SK-N-SH (cell line): ENCODE data around the gene CEACAM3. TPM values are rescaled to one million over a fixed set of nuclear protein-coding genes. Genes with fewer than 3 reads are reported as not detected.

ENCODE experiments used
- CTCF ChIA-PET: fragments of 300-600, 350-600 bp; formaldehyde crosslinking; extraction: SDS; loops from one replicate; lab custom pipeline; 2021; lab: Yijun Ruan, JAX
- POLR2A ChIA-PET: fragments of 350-600 bp; sonication (Branson Sonifier 250); formaldehyde crosslinking; extraction: SDS; loops from one replicate; lab custom pipeline; 2020; ENCODE audit warnings: antibody characterized with exemption, inconsistent platforms; lab: Yijun Ruan, JAX
- DNase-seq: peaks from one replicate; pipeline ENCODE4 v3.0.0; 2012
- H2AFZ ChIP-seq: fragments of 200-600 bp; sonication (generic); 2 replicates; pipeline ENCODE4 v1.8.1; 2016; ENCODE audit warnings: antibody characterized with exemption, mild to moderate bottlenecking, low read depth
- H3F3A ChIP-seq: fragments of 200-600 bp; sonication (generic); replicated peaks from 2 replicates; pipeline ENCODE3; 2016; ENCODE audit warnings: antibody characterized with exemption, mild to moderate bottlenecking; ENCODE audit not compliant: insufficient read depth
- H3K27ac ChIP-seq, 2 experiments: fragments of 200-500 bp in 1 of 2; fragments of 200-600 bp in 1 of 2; sonication (Bioruptor generic) in 1 of 2; sonication (generic), shearing (Covaris generic) in 1 of 2; 2 replicates each; pipeline versions ENCODE4 v1.5.1 to v1.6.1; 2014 to 2016; ENCODE audit warnings: low read depth in 2 of 2, inconsistent platforms in 1 of 2, low read length in 1 of 2, mild to moderate bottlenecking in 1 of 2, mixed read lengths in 1 of 2
- H3K27me3 ChIP-seq: fragments of 200-600 bp; sonication (generic), shearing (Covaris generic); 2 replicates; pipeline ENCODE4 v1.6.1; 2016; ENCODE audit warnings: mixed run types; ENCODE audit not compliant: insufficient read depth
- H3K36me3 ChIP-seq, 2 experiments: fragments of 200-500 bp in 1 of 2; fragments of 200-600 bp in 1 of 2; sonication (Bioruptor generic) in 1 of 2; sonication (generic) in 1 of 2; replicated peaks in 1 of 2; 2 replicates each; pipeline versions ENCODE3 to v1.5.1; 2014 to 2016; ENCODE audit warnings: low read length in 1 of 2, mild to moderate bottlenecking in 1 of 2; ENCODE audit not compliant: insufficient read depth in 2 of 2, control insufficient read depth in 1 of 2
- H3K4me1 ChIP-seq, 2 experiments: fragments of 200-500 bp in 1 of 2; fragments of 200-600 bp in 1 of 2; sonication (Bioruptor generic) in 1 of 2; sonication (generic), shearing (Covaris generic) in 1 of 2; 2 replicates each; pipeline versions ENCODE4 v1.5.1 to v1.6.1; 2014 to 2016; ENCODE audit warnings: low read depth in 1 of 2, low read length in 1 of 2, mixed run types in 1 of 2; ENCODE audit not compliant: insufficient read depth in 2 of 2, control insufficient read depth in 1 of 2
- H3K4me2 ChIP-seq: fragments of 200-600 bp; sonication (generic), shearing (Covaris generic); 2 replicates; pipeline ENCODE4 v1.6.1; 2017; ENCODE audit warnings: mixed run types
- H3K4me3 ChIP-seq, 2 experiments: fragments of 200-500 bp in 1 of 2; fragments of 200-600 bp in 1 of 2; sonication (Bioruptor generic) in 1 of 2; sonication (generic), shearing (Covaris generic) in 1 of 2; 2 replicates each; pipeline versions ENCODE4 v1.5.1 to v1.8.1; 2014 to 2016; ENCODE audit warnings: low read depth in 2 of 2, inconsistent platforms in 1 of 2, low read length in 1 of 2, mild to moderate bottlenecking in 1 of 2, mixed read lengths in 1 of 2, moderate library complexity in 1 of 2
- H3K79me2 ChIP-seq: fragments of 200-600 bp; sonication (generic); 2 replicates; pipeline ENCODE4 v1.8.1; 2017; ENCODE audit warnings: mild to moderate bottlenecking; ENCODE audit not compliant: insufficient read depth
- H3K9ac ChIP-seq: fragments of 200-600 bp; sonication (generic); 2 replicates; pipeline ENCODE4 v1.6.1; 2017; ENCODE audit warnings: mixed run types
- H3K9me2 ChIP-seq: fragments of 200-600 bp; sonication (generic); 2 replicates; pipeline ENCODE4 v1.6.1; 2017; ENCODE audit warnings: mixed run types
- H3K9me3 ChIP-seq: fragments of 200-600 bp; sonication (generic); 2 replicates; pipeline ENCODE4 v1.6.1; 2017; ENCODE audit warnings: mixed run types, mild to moderate bottlenecking, moderate library complexity
- H4K20me1 ChIP-seq: fragments of 200-600 bp; sonication (generic); 2 replicates; pipeline ENCODE4 v1.6.1; 2017; ENCODE audit warnings: mild to moderate bottlenecking, mixed run types; ENCODE audit not compliant: insufficient read depth
- CHD2 ChIP-seq: fragments of 150-350 bp; IDR thresholded peaks from 2 replicates; pipeline ENCODE4 v1.6.1; 2018; ENCODE audit warnings: low read length; ENCODE audit not compliant: partially characterized antibody
- CTCF ChIP-seq: fragments of 200-600 bp; sonication (generic); IDR thresholded peaks from 2 replicates; pipeline ENCODE4 v1.6.1; 2017; ENCODE audit warnings: antibody characterized with exemption, mild to moderate bottlenecking, moderate library complexity
- ELF1 ChIP-seq: IDR thresholded peaks from 2 replicates; pipeline ENCODE4 v1.4.0; 2012
- EP300 ChIP-seq, 2 experiments: IDR thresholded peaks; 2 replicates each; pipeline versions ENCODE4 v1.4.0 to v1.6.1; 2012; ENCODE audit warnings: borderline replicate concordance in 1 of 2, low read depth in 1 of 2, low read length in 1 of 2
- FOSL2 ChIP-seq: IDR thresholded peaks from 2 replicates; pipeline ENCODE4 v1.4.0; 2012; ENCODE audit warnings: low read depth, mild to moderate bottlenecking, moderate library complexity, borderline replicate concordance
- FOXJ3 ChIP-seq: sonication (generic); formaldehyde crosslinking; IDR thresholded peaks from 2 replicates; pipeline ENCODE4 v1.5.1; 2020; ENCODE audit warnings: mild to moderate bottlenecking, missing genetic modification reagents
- FOXM1 ChIP-seq: IDR thresholded peaks from 2 replicates; pipeline ENCODE4 v1.4.0; 2012; ENCODE audit warnings: low read depth, mild to moderate bottlenecking
- GABPA ChIP-seq: IDR thresholded peaks from 2 replicates; pipeline ENCODE4 v1.4.0; 2012; ENCODE audit warnings: low read depth, mild to moderate bottlenecking
- IRF3 ChIP-seq: fragments of 150-350 bp; IDR thresholded peaks from 2 replicates; pipeline ENCODE4 v1.6.1; 2016; ENCODE audit warnings: mild to moderate bottlenecking, low read depth, low read length
- JUND ChIP-seq: IDR thresholded peaks from 2 replicates; pipeline ENCODE4 v1.4.0; 2012
- MAX ChIP-seq: IDR thresholded peaks from 2 replicates; pipeline ENCODE4 v1.4.0; 2012; ENCODE audit warnings: low read depth
- MEF2A ChIP-seq: IDR thresholded peaks from 2 replicates; pipeline ENCODE4 v1.4.0; 2012; ENCODE audit warnings: low read depth, borderline replicate concordance
- MXI1 ChIP-seq: IDR thresholded peaks from 2 replicates; pipeline ENCODE4 v1.6.1; 2012; ENCODE audit warnings: mild to moderate bottlenecking, low read depth, low read length, improper control_type of control experiment
- NFIC ChIP-seq: IDR thresholded peaks from 2 replicates; pipeline ENCODE4 v1.4.0; 2012; ENCODE audit warnings: borderline replicate concordance
- RAD21 ChIP-seq: IDR thresholded peaks from 2 replicates; pipeline ENCODE4 v1.6.1; 2012; ENCODE audit warnings: mild to moderate bottlenecking, low read length
- RFX5 ChIP-seq: IDR thresholded peaks from 2 replicates; pipeline ENCODE4 v1.6.1; 2012; ENCODE audit warnings: mild to moderate bottlenecking, improper control_type of control experiment, low read length
- SIN3A ChIP-seq: IDR thresholded peaks from 2 replicates; pipeline ENCODE4 v1.6.1; 2012; ENCODE audit warnings: low read depth, mild to moderate bottlenecking, low read length, moderate library complexity, borderline replicate concordance
- SMC3 ChIP-seq: IDR thresholded peaks from 2 replicates; pipeline ENCODE4 v1.6.1; 2012; ENCODE audit warnings: low read depth, low read length, improper control_type of control experiment
- TAF1 ChIP-seq: IDR thresholded peaks from 2 replicates; pipeline ENCODE4 v1.6.1; 2012; ENCODE audit warnings: low read depth, mild to moderate bottlenecking, low read length, moderate library complexity, borderline replicate concordance
- TCF12 ChIP-seq: IDR thresholded peaks from 2 replicates; pipeline ENCODE4 v1.4.0; 2012
- USF1 ChIP-seq: IDR thresholded peaks from 2 replicates; pipeline ENCODE4 v1.4.0; 2012; ENCODE audit warnings: low read depth, borderline replicate concordance
- YY1 ChIP-seq: IDR thresholded peaks from 2 replicates; pipeline ENCODE4 v1.4.0; 2012; ENCODE audit warnings: low read depth, mild to moderate bottlenecking
- WGBS: methylation state at CpG from one replicate; pipeline ENCODE4 v1.1.6; 2017; ENCODE audit warnings: low lambda C conversion rate; 5-methylcytosine and 5-hydroxymethylcytosine counted together
- polyA plus RNA-seq, 3 experiments: library from polyadenylated mRNA; depleted of rRNA; stranded (reverse); fragments of >200 nt; gene quantifications; 2 replicates each; pipeline ENCODE4 v1.2.3, GENCODE V29; 2012
- TF ChIP-seq, protein P1 (sequence below): IDR thresholded peaks from 2 replicates; pipeline ENCODE4 v1.6.1; 2012; ENCODE audit warnings: mild to moderate bottlenecking, low read depth, low read length, moderate library complexity
- TF ChIP-seq, protein P2 (sequence below): IDR thresholded peaks from 2 replicates; pipeline ENCODE4; 2012

Gene CEACAM3
- polyA plus RNA-seq, 1 of the 3 experiments (the other 2 are of a cell fraction) = not detected

DNA sequence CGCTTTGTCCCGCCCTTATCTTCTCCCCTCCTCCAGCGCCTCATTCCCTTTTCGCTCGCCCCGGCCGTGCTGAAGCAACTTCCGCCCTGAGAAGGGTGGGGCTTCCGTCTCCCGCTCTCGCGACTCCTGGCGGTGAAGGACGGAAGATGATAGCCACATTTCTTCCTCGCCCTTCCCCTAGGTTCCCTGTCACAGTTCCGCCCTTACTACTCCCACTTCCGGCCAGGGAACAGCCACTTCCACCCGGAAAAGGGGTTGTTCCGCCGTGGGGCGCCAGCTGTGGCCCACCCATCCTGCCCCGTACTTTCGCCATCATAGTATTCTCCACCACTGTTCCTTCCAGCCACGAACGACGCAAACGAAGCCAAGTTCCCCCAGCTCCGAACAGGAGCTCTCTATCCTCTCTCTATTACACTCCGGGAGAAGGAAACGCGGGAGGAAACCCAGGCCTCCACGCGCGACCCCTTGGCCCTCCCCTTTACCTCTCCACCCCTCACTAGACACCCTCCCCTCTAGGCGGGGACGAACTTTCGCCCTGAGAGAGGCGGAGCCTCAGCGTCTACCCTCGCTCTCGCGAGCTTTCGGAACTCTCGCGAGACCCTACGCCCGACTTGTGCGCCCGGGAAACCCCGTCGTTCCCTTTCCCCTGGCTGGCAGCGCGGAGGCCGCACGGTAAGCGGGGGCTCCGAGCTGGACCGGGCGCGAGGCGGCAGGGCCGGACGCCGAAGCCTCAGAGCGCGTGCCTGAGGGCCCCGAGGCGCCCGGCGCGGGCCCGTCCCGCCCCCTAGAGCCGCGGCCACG, 63.4 kb downstream of the CEACAM3 start, which contains the start of gene RPS19:
RPS19 (plus strand) TSS at position 638 of the 801 bp plus-strand sequence. CDS start 520 bp downstream, outside the sequence.
- ChIA-PET POLR2A (interaction anchor here (0.6 to 2.1 kb wide), 15 partner anchors 8 to 1082 kb away, joined by 3 to 14 read pairs (median 4); partner anchors contain the start of genes CD79A, RAB4B and RABAC1), CTCF (interaction anchor here (0.7 to 3.1 kb wide), 18 partner anchors 9 to 173 kb away, joined by 3 to 21 read pairs (median 4); partner anchors contain the start of genes ARHGEF1 and RABAC1)
- Histone ChIP-seq H3K9ac (peak within 1 kb of the TSS; percentile 98), H3K9me2 (no peaks in the 10 kb centered on the region), H3K79me2 (peaks cover 48% of the 10 kb centered on the region), H3K9me3 (no peaks in the 10 kb centered on the region), H3K36me3 (peaks cover 39 to 42% of the 10 kb centered on the region in 2 experiments), H3F3A (peaks cover 15% of the 10 kb centered on the region), H3K4me2 (peak within 1 kb of the TSS; percentile 88), H3K4me3 (peak within 1 kb of the TSS; percentile 83 to 93), H4K20me1 (peaks cover 37% of the 10 kb centered on the region), H3K27me3 (peaks cover 12% of the 10 kb centered on the region; the same call in 1 of the 2 replicates), H3K4me1 (peaks cover 34 to 39% of the 10 kb centered on the region in 2 experiments), H3K27ac (peak within 1 kb of the TSS; percentile 97 to 99), H2AFZ (peak within 1 kb of the TSS; percentile 81)
- DNase-seq = peak; percentile 98
- WGBS = under 1% methylated on average over 53 of the region's 76 CpGs
- TF ChIP-seq EP300 (IDR thresholded peaks at IDR 0.05; ENCODE audit: borderline replicate concordance in 1 of 2, low read depth in 1 of 2, low read length in 1 of 2) (no peak), CTCF (peak; percentile 52), SMC3 (no peak), ELF1 (peak; percentile 100), YY1 (no peak; the same call in 1 of the 2 replicates), MXI1 (peak; percentile 74), FOXJ3 (no peak), FOSL2 (no peak), TCF12 (peak; percentile 40; the same call in 1 of the 2 replicates), MEF2A (no peak), GABPA (peak; percentile 95), USF1 (no peak), SIN3A (peak; percentile 99), FOXM1 (no peak), RFX5 (no peak), CHD2 (peak; percentile 99), JUND (no peak), MAX (peak; percentile 87), IRF3 (no peak), TAF1 (peak; percentile 98), RAD21 (no peak), NFIC (no peak)
- TF ChIP-seq, protein P1, sequence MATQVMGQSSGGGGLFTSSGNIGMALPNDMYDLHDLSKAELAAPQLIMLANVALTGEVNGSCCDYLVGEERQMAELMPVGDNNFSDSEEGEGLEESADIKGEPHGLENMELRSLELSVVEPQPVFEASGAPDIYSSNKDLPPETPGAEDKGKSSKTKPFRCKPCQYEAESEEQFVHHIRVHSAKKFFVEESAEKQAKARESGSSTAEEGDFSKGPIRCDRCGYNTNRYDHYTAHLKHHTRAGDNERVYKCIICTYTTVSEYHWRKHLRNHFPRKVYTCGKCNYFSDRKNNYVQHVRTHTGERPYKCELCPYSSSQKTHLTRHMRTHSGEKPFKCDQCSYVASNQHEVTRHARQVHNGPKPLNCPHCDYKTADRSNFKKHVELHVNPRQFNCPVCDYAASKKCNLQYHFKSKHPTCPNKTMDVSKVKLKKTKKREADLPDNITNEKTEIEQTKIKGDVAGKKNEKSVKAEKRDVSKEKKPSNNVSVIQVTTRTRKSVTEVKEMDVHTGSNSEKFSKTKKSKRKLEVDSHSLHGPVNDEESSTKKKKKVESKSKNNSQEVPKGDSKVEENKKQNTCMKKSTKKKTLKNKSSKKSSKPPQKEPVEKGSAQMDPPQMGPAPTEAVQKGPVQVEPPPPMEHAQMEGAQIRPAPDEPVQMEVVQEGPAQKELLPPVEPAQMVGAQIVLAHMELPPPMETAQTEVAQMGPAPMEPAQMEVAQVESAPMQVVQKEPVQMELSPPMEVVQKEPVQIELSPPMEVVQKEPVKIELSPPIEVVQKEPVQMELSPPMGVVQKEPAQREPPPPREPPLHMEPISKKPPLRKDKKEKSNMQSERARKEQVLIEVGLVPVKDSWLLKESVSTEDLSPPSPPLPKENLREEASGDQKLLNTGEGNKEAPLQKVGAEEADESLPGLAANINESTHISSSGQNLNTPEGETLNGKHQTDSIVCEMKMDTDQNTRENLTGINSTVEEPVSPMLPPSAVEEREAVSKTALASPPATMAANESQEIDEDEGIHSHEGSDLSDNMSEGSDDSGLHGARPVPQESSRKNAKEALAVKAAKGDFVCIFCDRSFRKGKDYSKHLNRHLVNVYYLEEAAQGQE = peak; percentile 76
- TF ChIP-seq, protein P2, sequence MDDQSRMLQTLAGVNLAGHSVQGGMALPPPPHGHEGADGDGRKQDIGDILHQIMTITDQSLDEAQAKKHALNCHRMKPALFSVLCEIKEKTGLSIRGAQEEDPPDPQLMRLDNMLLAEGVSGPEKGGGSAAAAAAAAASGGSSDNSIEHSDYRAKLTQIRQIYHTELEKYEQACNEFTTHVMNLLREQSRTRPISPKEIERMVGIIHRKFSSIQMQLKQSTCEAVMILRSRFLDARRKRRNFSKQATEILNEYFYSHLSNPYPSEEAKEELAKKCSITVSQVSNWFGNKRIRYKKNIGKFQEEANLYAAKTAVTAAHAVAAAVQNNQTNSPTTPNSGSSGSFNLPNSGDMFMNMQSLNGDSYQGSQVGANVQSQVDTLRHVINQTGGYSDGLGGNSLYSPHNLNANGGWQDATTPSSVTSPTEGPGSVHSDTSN = 0 out of 2 replicates have a peak, but pooled peaks have one; percentile 19
